Posterior cingulate gyrus (tissue), 11 donors: Measurements from ENCODE around the gene DNAJC22.
"Not testable (repeated sequence)": the region's sequence is repeated elsewhere in the genome, so short reads cannot be mapped to it uniquely, and the experiment has no call there.

ENCODE experiments used
- DNase-seq, 10 donors: peaks; one replicate each; pipeline versions ENCODE4 v3.0.0 to v3.0.0-alpha.2; 2020 to 2021; ENCODE audit warnings: mixed read lengths in 3 of 10
- intact Hi-C: fragments of 100-400 bp; cut with DNase I; formaldehyde crosslinking; loops from one replicate; pipeline ENCODE4 v1.15.1; 2023

Gene DNAJC22

DNA sequence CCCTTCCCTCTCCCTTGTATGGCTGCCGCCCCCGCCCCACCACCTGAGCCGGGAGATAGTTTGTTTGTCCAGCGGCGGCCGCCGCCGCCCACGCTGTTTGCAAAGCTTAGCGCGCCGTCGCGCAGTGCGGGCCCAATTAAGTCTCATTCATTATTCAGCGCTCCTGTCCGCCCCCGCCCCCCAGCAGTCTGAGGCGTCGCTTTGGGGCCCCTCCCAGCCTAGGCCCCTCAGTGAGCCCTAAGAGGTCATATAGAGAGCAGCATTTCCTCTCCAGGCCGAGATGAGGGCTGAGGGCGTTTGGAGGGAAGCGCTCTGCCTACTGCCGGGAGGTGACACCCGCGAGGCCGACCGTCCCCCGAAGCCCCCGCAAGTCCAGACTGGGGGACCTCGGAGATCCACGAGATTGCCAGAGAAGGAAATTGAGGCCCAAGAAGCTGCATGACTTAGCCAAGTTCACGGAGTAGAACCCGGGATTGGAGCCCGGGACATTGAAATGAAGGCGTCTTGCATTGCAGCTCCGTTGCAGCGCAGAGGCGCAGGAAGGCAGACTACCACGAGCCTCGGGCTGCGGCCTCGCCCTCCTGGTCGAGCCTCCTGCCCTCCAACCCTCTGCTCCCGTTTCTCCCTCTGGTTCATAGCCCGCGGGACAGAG, at the start of gene DNAJC22:
Gene DNAJC22, plus strand, starts transcription at position 230 of the 652 bp plus-strand sequence. CDS start 1,985 bp downstream, outside the sequence.
- DNase-seq = peak in 2 of 10 donors; percentile 17 to 77
- intact Hi-C loops = loop anchor here (1.0 to 5.0 kb wide), 2 partner anchors 21 to 59 kb away; partner anchors contain the start of gene SPATS2

DNA sequence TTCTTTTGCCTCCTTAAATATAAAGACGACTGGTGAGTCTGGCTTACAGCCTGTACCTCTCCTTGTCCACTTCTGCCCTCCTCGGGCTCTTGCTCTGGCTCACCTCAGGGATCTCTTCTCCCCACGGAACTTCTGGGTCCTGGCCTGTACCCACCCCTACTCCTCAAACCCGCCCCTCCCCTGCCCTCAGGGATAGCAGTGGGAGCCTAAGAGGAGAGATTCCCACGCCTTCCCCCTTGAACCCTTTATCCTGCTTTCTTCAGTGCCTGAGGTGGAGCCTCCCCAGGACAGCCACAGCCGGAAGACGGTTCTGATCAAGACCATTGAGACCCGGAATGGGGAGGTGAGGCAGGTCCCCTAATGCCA, 49.0 kb upstream of the DNAJC22 start:
- intact Hi-C loops = no loop called here
- peak in 3 of 10 donors; percentile 9 to 21 (median 17) for DNase-seq

DNA sequence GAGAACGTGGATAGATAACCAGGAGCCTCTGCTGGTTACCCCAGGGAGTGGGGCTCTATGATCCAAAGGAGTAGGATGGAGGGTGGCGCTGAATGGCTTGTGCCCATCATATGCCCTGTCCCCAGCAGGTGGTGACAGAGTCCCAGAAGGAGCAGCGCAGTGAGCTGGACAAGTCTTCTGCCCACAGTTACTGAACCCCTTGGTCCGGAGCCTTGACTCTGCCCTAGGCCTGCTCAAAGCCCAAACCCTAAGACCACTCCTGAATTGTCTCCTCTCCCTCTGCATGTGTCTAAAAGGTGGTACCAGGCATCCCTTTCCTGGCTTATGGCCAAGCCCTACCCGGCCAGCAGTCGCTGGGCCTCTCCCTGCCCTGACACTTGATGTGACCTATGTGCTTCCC, 48.5 kb upstream of the DNAJC22 start:
- peak in 3 of 10 donors; percentile 20 to 36 (median 23) for DNase-seq
- intact Hi-C loops = no loop called here

DNA sequence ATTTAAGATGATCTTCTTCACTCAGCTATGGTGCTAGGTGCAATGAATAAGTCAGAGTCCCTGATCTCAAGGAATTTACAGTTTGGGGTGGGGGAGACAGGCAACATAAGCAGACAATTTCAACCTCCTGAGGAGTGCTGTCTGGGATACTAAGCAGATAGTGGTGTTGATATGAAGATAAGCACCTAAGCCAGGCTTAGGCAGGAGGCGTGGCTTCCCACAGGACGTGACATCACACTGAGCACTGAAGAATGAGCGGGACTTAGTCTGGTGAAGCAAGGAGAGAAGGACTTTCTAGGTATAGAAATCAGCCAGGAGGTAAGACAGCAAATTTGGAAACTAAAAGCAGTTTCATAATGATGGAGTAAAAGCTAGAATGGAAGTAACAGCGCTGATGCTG, 44.9 kb upstream of the DNAJC22 start:
- intact Hi-C loops = no loop called here
- DNase-seq = no peak

DNA sequence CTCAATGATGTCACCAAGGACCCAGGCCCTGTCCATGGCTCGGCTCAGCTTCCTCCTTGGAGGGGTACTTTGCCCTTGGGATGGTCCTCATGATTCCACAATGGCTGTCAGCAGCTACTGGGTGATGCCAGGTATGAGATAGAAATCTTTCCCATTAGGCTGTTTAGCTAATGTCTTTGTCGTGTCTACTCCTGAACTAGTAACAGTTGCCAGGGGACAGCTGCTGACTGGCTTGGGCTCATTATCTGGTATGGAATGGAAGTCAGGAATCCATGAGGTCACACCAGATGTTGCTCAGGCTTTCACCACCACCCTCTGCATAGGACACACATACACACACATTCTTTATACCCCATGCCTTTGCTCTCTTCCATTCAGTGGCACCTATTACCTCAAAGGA, 42.5 kb upstream of the DNAJC22 start:
- peak in 3 of 10 donors; percentile 1 to 21 (median 17) for DNase-seq
- intact Hi-C loops = no loop called here

DNA sequence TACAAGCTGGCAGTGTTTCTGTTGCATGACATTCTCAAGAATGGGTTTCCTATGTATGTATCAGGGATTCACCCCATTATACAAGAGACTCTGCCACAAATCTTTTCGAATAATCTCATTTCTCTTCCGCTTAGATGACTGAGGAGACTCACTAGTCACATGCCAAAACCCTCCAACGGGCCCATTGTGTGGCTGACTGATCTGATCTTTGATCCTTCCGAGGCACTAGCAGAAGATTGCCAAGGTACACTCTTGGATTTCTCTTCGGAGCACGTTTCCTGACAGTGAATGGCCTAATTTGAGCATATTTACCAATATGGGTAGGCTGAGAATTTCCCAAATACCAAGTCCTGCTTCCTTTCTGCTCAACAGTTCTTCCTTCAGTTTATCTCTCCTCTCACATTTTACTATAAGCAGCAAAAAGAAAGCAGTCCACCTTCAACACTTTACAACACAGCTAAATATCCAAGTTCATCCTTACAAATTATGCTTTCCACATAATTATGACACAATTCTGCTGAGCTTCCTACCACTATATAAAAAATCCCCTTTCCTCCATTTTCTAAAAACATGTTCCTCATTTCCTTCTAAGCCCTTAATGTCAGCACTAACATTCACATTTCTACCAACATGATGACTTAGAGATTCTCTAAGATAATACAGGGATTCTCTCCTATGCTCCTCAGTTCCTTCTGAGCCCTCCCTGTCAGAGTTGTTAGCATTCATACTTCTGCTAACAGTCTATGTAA, 40.8 kb upstream of the DNAJC22 start:
- intact Hi-C loops = no loop called here
- peak in 2 of 10 donors; percentile 10 to 11 for DNase-seq

DNA sequence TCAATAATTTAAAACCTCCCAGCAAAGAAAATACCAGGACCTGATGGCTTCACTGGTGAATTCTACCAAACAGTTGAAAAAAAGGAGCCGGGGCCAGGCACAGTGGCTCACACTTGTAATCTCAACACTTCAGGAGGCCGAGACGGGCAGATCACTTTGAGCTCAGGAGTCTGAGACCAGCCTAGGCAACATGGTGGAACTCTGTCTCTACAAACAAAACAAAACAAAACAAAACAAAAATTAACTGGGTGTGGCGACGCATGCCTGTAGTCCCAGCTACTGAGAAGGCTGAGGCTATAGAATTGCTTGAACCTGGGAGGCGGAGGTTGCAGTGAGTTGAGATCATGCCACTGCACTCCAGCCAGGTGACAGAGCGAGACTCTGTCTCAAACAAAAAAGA, 37.3 kb upstream of the DNAJC22 start:
- intact Hi-C loops = no loop called here
- peak in 3 of 10 donors; percentile 14 to 24 (median 20) for DNase-seq

DNA sequence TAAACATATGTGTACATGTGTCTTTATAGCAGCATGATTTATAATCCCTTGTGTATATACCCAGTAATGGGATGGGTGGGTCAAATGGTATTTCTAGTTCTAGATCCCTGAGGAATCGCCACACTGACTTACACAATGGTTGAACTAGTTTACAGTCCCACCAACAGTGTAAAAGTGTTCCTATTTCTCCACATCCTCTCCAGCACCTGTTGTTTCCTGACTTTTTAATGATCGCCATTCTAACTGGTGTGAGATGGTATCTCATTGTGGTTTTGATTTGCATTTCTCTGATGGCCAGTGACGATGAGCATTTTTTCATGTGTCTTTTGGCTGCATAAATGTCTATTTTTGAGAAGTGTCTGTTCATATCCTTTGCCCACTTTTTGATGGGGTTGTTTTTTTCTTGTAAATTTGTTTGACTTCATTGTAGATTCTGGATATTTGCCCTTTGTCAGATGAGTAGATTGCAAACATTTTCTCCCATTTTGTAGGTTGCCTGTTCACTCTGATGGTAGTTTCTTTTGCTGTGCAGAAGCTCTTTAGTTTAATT, 36.2 kb upstream of the DNAJC22 start:
- intact Hi-C loops = not testable (repeated sequence)

DNA sequence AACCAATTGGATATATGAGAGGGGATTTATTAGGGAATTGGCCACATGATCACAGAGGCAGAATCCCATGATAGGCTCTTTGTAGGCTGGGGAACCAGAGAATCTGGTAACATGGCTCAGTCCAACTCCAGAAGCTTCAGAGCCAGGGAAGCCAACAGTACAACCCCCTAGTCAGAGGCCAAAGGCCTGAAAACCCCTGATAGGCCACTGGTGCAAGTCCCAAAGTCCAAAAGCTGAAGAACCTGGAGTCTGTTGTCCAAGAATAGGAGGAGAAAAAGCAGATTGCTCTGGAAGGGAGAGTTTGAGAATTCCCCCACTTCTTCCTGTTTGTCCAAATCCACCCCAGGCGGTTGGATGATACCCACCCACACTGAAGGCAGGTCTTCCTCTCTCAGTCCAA, 31.9 kb upstream of the DNAJC22 start:
- peak in 1 of 10 donors; percentile 25 for DNase-seq
- intact Hi-C loops = no loop called here

More for the DNA sequence above, 36.2 kb upstream of the DNAJC22 start:
- not testable (repeated sequence) for DNase-seq

DNA sequence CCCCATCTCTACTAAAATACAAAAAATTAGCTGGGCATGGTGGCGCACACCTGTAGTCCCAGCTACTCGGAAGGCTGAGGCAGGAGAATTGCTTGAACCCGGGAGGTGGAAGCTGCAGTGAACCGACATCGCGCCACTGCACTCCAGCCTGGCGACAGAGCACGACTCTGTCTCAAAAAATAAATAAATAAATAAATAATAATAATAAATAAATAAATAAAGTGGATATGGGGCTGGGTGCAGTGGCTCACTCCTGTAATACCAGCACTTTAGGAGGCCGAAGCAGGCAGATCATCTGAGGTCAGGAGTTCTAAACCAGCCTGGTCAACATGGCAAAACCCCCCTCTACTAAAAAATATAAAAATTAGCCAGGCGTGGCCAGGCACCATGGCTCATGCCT, 29.6 kb upstream of the DNAJC22 start:
- intact Hi-C loops = not testable (repeated sequence)
- DNase-seq = peak in 2 of 10 donors; percentile 7 to 31

DNA sequence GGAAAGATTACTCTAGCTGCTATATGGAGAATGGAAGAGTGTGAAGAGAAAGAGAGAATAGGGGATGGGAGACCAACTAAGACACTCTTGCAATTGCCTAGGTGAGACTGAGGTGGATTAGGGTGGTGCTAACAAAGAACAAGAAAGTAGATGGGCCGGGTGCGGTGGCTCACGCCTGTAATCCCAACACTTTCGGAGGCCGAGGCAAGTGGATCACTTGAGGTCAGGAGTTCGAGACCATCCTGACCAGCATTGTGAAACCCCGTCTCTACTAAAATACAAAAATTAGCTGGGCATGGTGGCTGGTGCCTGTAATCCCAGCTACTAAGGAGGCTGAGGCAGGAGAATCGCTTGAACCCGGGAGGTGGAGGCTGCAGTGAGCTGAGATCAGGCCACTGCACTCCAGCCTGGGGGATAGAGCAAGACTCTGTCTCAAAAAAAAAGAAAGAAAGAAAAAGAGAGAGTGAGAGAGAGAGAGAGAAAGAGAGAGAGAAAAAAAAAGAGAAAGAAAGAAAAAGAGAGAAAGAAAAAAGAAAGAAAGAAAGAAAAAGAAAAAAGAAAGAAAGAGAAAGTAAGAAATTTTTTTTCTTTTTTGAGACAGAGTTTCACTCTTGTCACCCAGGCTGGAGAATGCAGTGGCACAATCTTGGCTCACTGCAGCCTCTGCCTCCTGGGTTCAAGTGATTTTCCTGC, 26.1 kb upstream of the DNAJC22 start:
- intact Hi-C loops = not testable (repeated sequence)

DNA sequence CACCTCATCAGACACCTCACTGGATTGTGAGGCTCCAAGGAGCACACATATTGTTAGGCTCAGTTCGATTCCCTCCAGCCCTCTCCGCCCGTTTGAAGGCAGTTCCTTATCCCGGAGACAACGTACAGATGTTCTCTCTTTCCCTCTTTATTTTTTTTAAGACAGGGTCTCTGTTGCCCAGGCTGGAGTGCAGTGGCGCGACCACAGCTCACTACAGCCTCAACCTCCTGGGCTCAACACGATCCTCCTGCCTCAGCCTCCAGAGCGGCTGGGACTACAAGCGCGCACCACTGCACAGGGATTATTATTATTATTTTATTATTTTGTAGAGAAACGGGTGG, 24.4 kb upstream of the DNAJC22 start:
- DNase-seq = peak in 2 of 10 donors; percentile 12 to 58
- intact Hi-C loops = no loop called here

More for the DNA sequence above, 26.1 kb upstream of the DNAJC22 start:
- DNase-seq = peak in 3 of 10 donors; percentile 11 to 59 (median 20)

DNA sequence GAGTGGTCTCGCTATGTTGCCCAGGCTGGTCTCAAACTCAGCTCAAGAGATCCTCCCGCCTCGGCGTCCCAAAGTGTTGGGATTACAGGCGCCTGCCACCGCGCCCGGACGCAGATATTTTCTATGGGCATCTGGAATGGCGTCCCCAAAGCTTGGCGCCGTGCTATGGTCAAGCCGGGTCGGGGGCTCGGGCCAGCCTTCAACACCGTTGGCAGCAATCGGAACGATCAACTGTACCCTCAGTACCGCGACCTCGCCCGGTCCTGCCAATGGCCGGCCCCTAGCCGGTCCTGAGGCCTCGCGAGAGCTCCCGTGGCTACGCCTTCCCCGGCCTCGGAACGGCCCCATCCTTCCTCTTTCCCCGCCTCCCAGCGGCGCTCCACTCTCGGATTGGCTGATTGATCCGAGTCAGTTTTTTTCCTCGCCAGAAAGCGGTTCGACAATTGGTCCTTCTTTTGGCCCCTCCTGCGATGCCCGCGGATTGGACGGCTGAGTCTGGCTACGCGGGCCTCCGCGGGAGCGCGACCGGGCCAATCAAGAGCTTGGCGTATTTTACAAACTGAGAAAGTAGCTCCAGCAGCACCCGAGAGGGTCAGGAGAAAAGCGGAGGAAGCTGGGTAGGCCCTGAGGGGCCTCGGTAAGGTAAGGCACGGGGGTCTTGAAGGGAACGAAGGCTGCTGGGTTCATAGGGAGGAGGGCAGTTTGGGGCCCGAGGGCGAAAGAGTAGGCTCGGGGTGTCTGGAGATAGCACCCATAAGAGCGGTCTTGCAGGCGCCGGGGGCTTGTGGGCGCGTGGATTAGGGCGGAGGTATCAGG, 23.8 kb upstream of the DNAJC22 start, which contains the start of gene TROAP:
Gene TROAP, plus strand, starts transcription at position 548 of the 816 bp plus-strand sequence. CDS start 354 bp downstream, outside the sequence.
- peak; percentile 94 to 100 (median 98) for DNase-seq
- intact Hi-C loops = no loop called here

DNA sequence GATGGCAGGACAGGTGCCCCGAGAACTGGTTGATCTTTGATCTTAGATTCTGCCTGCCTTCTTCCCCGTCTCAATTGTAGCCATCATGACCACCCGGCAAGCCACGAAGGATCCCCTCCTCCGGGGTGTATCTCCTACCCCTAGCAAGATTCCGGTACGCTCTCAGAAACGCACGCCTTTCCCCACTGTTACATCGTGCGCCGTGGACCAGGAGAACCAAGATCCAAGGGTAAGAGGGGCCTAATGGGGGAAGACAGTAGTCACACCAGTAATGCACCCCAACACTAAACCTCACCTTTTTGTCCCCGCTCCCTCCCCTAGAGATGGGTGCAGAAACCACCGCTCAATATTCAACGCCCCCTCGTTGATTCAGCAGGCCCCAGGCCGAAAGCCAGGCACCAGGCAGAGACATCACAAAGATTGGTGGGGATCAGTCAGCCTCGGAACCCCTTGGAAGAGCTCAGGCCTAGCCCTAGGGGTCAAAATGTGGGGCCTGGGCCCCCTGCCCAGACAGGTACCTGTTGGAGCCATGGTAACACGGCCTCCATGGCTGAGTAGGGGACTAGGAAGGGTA, 23.1 kb upstream of the DNAJC22 start:
- intact Hi-C loops = no loop called here
- peak in 3 of 10 donors; percentile 3 to 62 (median 32) for DNase-seq

DNA sequence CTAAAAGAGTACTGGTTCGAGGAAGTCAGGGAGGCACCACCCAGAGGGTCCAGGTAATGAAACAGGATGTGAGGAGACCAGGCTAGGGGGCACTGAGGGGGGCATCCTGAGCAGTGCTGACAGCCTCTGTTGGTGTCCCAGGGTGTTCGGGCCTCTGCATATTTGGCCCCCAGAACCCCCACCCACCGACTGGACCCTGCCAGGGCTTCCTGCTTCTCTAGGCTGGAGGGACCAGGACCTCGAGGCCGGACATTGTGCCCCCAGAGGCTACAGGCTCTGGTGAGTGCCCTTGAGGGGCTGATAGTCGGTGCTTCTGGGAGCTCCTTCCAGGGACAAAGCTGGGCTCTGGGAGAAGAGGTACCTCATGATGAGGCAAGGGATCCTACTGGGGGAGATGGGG, 21.1 kb upstream of the DNAJC22 start:
- intact Hi-C loops = no loop called here
- peak in 3 of 10 donors; percentile 38 to 63 (median 41) for DNase-seq

DNA sequence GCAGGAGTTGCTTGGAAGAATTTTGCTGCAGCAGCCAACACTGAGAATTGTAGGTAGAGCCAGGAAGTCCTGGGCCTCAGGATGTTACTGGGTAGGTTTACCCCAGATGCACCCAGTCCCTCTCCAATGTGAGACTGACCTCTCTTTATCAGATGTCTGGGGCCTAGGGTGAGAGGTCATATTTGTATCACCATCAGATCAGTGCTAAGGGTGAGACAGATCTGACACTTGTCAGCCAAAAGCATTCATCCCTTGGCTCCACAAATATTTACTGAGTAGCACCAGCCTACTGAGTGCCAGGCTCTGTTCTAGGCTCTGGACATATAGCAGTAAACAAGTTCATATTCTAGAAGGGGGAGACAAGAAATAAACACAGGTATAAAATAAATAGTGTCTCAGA, 19.3 kb upstream of the DNAJC22 start:
- DNase-seq = peak in 1 of 10 donors; percentile 5
- intact Hi-C loops = no loop called here

DNA sequence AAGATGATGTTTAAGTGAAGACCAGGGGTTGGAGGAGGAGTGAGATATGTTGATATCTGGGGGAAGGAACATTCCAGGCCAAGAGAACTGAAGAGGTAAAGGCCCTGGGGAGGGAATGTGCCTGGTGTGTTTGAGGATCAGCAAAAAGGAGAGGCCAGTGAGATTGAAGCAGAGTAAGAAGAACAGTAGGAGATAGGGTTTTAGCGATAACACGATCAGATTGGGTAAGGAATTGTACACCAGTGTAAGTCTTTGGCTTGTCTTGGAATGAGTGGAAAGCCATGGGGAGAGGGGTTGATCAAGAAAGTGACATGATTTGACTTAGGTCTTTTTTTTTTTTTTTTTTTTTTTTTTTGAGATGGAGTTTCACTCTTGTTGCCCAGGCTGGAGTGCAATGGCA, 18.8 kb upstream of the DNAJC22 start:
- no peak for DNase-seq

DNA sequence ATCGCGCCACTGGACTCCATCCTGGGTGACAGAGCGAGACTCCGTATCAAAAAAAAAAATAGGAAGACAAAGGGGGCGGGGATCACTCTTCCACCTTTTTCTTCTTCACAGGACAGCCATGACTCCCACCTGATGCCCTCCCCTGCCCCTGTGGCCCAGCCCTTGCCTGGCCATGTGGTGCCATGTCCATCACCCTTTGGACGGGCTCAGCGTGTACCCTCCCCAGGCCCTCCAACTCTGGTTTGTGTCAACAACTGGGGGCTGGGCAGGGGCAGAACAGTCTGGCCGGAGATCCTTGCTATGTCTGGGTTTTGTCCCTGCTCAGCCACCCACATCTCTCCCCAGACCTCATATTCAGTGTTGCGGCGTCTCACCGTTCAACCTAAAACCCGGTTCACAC, 17.9 kb upstream of the DNAJC22 start:
- intact Hi-C loops = no loop called here
- DNase-seq = peak in 2 of 10 donors; percentile 35 to 43

More for the DNA sequence above, 18.8 kb upstream of the DNAJC22 start:
- intact Hi-C loops = no loop called here

DNA sequence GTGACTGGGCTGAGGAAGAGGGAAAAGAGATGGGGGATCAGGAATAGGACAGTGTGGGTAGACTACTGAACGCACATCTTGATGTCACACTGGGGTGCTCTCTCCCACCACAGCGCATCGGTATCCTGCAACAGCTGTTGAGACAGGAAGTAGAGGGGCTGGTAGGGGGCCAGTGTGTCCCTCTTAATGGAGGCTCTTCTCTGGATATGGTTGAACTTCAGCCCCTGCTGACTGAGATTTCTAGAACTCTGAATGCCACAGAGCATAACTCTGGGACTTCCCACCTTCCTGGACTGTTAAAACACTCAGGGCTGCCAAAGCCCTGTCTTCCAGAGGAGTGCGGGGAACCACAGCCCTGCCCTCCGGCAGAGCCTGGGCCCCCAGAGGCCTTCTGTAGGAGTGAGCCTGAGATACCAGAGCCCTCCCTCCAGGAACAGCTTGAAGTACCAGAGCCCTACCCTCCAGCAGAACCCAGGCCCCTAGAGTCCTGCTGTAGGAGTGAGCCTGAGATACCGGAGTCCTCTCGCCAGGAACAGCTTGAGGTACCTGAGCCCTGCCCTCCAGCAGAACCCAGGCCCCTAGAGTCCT, 16.6 kb upstream of the DNAJC22 start:
- peak in 2 of 10 donors; percentile 22 to 52 for DNase-seq
- intact Hi-C loops = no loop called here
